ENCODE measurements around the gene ADGRG7.
A peak's percentile ranks its signal among the peaks of the same experiment; 100 is the strongest.

Gene ADGRG7

DNA sequence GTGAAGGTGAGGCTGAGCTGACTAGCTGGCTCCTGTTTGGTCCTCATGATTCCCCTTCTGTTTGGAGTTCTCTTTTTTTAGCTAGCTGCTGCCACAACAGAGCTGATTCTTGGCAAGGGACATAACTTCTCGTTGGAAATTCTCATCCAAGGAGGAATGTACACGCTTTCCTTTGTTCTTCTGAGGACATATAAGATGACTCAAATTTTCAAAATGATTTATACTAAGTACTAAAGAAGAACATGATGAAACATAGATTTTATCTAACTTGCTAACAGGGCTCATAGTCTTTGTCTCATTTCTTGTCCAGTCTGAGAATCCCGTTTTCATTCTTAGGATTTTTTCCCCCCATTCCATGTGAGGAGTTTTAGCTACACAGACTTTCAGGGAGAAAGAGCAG, 97.0 kb downstream of the ADGRG7 start:
- no peak overlapping the region for H3K4me3 ChIP-seq (ENCODE audit: low read depth, low read length)
- TF ChIP-seq, protein P1, sequence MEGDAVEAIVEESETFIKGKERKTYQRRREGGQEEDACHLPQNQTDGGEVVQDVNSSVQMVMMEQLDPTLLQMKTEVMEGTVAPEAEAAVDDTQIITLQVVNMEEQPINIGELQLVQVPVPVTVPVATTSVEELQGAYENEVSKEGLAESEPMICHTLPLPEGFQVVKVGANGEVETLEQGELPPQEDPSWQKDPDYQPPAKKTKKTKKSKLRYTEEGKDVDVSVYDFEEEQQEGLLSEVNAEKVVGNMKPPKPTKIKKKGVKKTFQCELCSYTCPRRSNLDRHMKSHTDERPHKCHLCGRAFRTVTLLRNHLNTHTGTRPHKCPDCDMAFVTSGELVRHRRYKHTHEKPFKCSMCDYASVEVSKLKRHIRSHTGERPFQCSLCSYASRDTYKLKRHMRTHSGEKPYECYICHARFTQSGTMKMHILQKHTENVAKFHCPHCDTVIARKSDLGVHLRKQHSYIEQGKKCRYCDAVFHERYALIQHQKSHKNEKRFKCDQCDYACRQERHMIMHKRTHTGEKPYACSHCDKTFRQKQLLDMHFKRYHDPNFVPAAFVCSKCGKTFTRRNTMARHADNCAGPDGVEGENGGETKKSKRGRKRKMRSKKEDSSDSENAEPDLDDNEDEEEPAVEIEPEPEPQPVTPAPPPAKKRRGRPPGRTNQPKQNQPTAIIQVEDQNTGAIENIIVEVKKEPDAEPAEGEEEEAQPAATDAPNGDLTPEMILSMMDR (IDR thresholded peaks at IDR 0.05; ENCODE audit: insufficient read depth, low read depth, low read length, missing control alignments) = no peak
- DNase-seq (ENCODE audit: low read depth) = no peak

DNA sequence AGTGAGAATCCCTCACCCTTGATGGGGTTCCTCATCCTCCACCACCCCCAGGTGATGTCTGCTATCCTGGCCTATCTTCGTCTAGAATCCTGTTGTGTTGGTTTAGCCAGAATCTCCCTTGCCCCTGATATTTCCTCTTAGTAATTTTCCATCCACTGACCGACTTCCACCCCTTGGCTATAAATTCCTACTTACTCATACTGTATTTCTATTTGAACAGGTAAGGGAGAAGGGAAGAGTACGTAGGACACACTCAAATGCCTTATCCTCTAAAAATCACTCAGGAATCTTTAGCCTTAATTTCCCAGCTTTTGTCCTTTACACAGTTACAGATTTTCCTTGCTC, 99.2 kb downstream of the ADGRG7 start:
- peak overlapping the region; percentile 53 for H3K4me3 ChIP-seq (ENCODE audit: low read depth, low read length)
- DNase-seq (ENCODE audit: low read depth) = no peak
- TF ChIP-seq, protein P1 (IDR thresholded peaks at IDR 0.05; ENCODE audit: insufficient read depth, low read depth, low read length, missing control alignments) = no peak

DNA sequence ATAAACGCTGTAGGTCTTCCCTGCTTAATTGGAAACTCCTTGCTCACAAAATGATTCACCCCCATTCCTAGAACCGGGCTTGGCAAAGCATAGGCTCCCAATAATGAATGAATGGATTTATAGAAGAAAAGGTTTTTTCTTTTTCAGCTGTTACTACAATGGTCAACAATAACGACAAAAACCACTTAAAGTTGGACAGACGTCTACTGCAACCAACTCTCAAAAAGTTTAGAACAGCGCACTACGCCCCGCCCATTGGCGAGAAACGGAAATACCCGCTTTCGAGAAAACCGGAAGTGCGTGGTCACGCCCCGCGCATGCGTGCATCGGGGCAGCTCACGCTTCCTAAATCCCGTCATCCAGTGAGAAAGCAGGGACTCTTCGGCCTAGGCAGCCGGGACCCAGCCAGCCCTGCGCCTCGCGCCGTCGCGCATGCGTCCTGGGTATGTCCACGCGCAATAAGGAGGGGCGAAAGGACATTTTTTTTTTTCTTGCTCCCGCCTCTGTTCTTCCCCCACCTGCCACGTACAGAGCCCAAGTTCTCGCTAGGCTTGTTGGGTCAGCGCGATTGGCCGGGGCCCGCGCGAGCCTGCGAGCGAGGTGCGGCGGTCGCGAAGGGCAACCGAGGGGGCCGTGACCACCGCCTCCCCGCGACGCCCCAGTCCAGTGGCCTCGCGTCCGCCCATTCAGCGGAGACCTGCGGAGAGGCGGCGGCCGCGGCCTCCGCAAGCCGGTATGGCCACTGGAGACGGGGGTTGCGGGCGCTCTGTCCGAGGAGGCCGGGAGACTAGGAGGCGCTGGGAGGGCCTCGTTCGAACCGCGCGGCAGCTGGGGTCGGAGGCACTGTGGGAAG, 99.8 kb downstream of the ADGRG7 start, which contains the start of gene TFG:
TSS of gene TFG (plus strand) at position 506 of the 853 bp plus-strand sequence. CDS start 4,192 bp downstream, outside the sequence.
- TF ChIP-seq, protein P1 (IDR thresholded peaks at IDR 0.05; ENCODE audit: insufficient read depth, low read depth, low read length, missing control alignments) = no peak
- peak; percentile 99 for DNase-seq (ENCODE audit: low read depth)
- H3K4me3 ChIP-seq (ENCODE audit: low read depth, low read length) = peak within 1 kb of the TSS; percentile 67

DNA sequence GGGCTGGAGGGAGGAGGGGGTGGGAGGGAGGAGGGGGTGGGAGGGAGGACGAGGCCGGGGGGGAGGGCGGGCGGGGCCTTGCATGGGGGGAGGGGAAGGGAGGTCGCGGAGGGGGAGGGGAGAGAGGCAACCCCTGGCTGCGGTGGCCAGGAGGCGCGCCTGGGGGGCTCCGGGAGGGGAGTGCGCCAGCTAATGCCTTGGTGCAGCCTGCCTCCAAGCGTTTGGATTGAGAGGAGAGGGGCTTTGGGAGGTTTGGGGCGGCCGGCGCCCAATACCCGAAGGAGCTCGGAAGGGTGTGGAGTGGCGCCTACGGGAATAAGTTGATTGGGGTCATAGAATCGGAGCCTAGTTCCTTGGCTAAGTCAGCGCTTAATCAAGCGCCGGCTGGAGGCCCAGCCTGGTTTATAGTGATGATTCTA, 100.5 kb downstream of the ADGRG7 start:
- H3K4me3 ChIP-seq (ENCODE audit: low read depth, low read length) = peak overlapping the region; percentile 67
- DNase-seq (ENCODE audit: low read depth) = peak; percentile 49
- TF ChIP-seq, protein P1 (IDR thresholded peaks at IDR 0.05; ENCODE audit: insufficient read depth, low read depth, low read length, missing control alignments) = no peak

DNA sequence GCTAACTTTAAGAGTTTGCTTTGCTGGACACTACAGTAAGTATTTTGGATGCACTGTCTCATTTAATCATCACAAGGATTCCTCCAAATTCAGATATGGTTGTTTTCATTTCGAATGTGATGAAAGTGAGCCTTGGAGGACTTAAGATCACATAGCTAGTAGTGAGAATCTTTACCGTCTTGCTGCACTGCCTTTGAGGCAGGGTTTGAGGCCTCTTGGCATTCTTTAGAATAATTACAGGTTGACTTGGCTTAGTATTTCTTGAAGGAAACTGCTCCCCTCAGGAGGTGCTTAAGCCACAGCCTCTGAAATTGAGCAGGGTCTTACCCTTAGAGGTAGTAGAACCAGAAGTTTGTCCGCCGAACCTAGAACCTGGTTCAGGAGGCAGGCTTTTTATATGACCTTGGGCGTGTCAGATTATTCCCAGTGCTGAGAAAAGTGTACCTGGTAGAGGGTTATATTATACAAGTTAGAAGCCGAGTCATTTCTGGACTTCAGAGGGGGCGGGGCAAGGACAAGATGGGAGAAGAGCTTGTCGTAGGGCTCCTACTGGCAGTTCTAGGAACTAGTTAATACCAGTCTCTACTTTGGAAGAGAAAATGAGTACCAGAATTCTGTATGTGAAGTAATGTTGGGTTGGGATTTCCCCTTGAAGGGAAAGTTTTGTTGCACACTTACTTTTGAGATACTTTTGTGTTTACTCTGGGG, 101.0 kb downstream of the ADGRG7 start:
- H3K4me3 ChIP-seq (ENCODE audit: low read depth, low read length) = peak overlapping the region; percentile 67
- DNase-seq (ENCODE audit: low read depth) = peak; percentile 87
- TF ChIP-seq, protein P1 (IDR thresholded peaks at IDR 0.05; ENCODE audit: insufficient read depth, low read depth, low read length, missing control alignments) = peak; percentile 44

DNA sequence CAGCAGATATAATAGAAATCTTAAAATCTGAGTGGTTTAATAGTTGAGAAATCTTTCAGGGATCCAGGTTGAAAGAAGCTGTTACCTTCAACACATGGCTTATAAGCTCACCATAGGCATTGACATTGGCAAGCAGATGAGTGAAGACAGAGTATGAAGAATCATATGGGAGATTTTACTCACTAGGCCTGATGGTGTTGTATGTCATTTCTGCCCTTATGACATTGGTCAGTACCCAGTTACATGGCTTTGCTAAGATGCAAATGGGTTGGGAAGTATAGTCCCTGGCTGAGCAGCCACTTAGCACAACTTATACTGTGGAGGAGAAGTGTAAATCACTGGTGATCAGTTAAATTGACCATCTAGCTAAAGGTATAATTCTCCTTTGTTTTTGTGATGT, 105.8 kb downstream of the ADGRG7 start:
- no peak for DNase-seq (ENCODE audit: low read depth)
- TF ChIP-seq, protein P1 (IDR thresholded peaks at IDR 0.05; ENCODE audit: insufficient read depth, low read depth, low read length, missing control alignments) = no peak

More for the DNA sequence above, 105.8 kb downstream of the ADGRG7 start:
- no peak overlapping the region for H3K4me3 ChIP-seq (ENCODE audit: low read depth, low read length)

All from GM12865 (cell line).